HG02870 (cell line): Measurements from ENCODE around the gene DDX59.

Experiments
- ATAC-seq: cut with Tn5 transposase; IDR thresholded peaks from one replicate; pipeline ENCODE4 v1.9.1; 2021; ENCODE audit warnings: mild to moderate bottlenecking, moderate library complexity; ENCODE audit not compliant: unreplicated experiment

The DDX59 gene

DNA sequence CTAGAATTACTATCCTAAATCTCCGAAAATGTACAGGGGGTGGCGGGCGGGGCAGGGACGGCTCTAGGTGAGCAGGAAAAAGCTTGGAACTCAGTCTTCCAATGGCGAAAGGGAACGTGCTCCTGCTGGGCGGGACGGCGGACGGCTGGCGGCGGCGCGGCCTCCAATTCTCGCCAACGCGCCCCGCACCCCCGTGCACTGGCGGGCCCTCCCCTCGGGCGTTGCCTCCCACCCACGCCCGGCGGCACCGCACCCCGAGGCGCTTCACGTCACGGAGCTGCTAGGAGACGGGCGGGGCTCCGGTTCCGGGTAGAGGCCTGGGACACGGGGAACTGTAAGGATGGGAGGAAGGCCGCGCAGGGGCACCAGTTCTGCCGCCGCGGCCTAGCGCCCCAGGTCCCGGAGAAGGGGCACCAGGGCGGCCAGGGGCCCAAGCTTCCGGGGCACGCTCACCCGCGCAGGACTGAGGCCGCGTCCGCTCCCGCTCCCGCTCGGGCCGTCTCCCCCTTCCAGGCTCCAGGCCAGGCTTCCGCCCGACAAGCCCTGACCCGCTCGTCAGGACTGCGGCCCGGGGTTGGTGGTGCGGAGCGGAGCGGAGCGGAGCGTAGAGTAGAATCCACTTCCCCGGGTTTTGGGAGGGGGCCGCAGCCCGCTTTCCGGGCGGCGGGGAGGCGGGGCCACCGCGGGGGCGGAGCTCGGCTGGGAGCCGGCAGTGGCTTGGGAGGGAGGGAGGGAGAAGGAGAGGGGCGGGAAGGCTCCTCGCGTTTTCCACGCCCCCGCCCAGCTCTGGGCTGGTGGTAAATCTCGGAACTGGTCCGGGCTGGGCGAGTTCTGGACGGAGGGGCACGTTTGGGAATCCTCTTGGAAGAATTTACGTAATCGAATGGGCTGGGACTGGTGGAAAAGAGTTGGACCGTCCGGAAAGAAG lies at the start of gene DDX59:
Gene DDX59 (minus strand): TSS at position 594 of the 928 bp plus-strand sequence. CDS start 3,167 bp downstream, outside the sequence.
- ATAC-seq: peak; percentile 86

DNA sequence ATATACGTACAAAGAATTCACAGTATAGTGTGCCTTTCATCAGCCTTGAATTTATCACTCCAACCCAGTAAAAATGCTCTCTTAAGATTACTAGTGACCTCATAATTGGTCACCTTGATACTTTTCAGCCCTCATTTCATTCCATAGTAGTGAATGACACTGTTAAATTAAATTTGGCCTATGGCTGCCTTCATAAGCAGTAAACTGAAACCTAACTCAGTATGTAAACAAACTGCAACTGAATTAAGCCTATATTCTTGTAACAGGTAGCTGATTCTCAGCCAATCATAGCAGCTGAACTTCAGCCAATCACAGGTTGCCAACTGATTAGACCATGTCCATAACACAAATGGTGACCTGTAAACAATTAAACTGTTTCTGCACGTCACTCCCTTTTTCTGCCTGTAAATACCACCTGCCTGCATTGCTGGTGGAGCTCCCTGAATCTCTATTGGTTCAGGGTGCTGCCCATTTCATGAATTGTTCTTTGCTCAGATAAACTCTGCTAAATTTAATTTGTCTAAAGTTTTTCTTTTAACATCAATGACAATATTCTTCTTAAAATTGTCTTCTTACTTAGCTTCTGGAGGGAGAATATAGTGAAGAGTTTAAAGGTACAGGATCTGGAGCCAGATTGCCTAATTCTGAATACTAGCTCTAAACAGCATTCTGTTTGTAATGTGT lies 44.9 kb upstream of the DDX59 start:
- ATAC-seq: no peak

DNA sequence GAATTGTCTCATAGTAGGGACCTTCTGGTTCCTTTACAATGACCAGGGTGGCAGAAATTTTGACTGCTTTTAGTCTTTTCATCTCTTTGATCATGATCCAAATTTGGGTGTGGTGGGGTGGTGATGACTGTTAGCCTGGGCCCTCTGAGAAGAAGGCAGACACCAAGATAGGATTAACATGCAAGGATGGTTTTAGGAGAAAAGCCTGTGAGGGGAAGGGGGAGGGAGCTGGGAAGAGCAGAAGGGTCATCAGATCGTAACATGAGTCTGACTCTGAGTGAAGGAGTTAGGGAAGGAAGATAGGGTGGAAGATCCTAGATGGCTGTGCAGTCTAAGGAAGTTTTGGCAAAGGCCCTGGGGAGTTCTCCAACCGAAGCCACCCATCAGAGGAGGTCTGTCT lies 40.5 kb upstream of the DDX59 start:
- ATAC-seq: no peak

DNA sequence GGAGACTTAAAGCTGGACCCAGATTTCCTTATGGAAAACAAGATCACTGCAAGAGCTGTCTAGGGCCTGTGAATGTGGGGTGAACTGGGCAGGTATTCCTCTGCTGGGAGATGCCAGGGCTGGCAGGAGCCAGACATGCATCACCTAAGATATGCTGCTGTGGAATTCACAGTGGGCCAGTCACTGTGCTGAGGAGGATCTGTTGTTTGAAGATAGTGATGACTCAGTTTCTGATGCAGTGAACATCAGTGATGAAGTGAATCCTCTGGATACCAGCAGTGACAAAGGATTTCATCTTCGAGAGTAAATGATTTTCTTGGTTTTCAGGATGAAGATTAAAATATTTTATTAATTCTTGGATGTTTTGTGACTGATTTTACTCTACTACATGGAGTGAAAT lies 39.1 kb upstream of the DDX59 start:
- ATAC-seq: no peak

DNA sequence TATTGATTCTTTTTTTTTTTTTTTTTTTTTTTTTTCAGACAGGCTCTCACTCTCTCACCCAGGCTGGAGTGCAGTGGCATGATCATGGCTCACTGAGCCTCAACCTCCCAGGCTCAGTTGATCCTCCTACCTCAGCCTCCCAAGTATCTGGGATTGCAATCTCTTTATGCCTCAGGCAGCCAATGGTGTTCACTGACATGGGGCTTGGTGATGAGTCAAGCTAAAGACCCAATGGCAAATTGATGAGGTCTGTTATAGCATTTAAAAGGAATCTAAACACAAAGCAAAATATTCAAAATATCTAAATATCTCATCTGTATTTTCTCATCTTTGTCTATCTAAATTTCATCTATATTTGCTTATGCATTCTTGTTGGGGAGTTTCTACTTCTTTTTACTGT lies 38.5 kb upstream of the DDX59 start:
- no peak for ATAC-seq

DNA sequence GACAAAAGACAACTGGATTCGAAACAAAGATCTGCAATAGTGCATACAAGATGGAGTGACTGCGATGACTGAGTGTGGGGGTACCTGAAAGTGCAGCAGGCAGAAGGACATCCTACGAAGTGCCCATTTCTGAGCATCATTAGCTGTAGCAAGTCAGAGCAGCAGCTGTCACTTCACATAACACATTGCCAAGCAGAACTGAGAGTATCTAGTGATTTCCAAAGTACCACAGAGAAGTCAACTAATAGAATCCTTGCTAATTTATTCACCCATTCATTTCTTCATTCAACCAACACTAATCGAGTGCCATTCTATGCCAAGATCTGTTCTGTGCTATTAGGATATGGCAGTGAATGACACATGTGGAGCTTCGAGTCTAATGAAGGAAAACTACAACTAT lies 37.4 kb upstream of the DDX59 start:
- no peak for ATAC-seq

DNA sequence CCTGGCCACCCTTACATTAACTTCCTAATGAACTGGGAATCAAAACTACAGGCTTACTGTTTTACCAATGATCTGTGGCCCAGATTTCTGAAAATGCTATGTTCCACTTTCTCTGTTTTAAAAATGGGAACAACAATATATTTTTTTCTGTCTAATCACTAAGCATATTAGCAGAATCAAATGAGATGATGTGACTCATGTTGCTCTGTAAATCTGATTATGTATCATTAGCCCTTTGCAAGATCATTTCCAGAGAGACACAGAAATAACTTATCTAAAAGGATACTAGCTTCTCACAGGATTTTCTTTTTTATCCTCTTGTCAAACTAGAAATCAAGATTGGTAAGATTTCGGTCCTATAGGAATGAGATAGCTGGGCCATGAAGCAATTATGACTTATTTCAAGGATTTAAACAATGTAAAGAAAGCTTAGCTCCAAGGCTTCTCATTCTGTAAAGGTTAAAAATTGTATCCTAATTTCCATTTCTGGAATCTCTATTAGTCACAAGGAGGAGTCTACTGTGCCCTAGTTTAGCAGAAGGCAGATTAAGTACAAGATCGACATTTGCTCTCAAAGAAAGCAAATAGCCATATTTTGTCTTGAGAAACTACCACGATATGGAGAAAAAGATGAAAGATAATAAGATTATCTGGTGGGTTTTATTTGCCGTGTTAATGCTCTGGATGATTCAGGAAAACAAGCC lies 36.6 kb upstream of the DDX59 start:
- no peak for ATAC-seq

DNA sequence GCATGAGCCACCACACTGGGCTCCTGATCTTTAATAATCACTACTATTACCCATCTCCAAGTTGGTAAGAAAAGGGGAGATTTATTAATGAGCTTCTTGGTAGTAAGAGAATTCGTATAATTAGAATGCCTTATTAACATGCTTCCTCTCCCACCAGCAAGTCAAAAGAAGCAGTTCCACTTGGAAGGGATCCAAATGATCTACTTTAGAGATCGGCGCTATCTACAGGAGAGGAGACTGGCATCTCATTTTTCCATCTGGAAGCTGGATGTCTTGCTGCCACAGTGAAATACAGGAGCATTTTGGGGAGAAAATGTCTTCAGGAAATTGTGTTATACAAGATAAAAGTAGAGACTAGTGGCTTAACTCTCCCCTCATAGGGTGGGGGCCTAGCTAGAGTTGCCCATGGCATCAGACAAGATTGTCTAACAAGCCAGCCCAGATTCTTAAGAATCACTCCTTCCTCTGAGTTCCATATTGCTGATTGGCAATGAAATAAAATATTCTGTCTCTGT lies 35.3 kb upstream of the DDX59 start:
- ATAC-seq: no peak

DNA sequence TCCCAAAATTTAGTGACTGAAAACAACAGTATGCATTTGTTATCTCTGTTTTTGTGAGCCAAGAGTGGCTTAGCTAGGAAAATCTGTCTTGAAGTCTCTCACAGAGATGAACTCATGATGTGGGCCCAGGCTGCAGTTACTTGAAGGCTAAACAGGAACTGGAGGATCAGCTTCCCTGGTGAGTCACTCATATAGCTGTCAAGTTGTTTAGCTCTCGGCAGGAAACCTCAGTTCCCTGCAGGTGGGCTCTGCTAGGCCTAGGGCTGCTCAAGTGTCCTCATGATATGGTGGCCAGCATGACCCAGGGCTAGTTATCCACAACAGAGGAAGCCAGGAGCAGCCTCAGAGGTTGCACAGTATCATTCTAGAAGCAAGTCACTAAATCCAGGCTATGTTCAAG lies 30.2 kb upstream of the DDX59 start:
- no peak for ATAC-seq

DNA sequence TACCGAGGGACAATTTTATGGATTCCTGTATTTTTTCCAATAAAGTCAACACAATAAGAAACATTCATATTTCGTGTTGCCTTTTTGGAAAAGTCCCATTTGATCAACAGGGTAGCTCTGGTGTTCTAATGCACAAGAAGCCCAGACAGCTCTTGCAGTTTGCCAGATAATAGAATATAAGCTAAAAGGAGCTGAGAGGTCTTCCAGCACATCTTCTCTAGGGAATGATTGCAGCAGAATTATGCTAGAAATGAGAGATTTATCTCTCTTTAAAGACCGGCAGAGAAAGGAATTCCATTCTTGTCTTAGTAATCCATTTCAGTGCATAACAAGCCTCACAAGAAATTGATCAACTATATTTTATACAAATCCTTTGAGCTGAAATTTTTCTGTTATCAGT lies 25.0 kb upstream of the DDX59 start:
- no peak for ATAC-seq

DNA sequence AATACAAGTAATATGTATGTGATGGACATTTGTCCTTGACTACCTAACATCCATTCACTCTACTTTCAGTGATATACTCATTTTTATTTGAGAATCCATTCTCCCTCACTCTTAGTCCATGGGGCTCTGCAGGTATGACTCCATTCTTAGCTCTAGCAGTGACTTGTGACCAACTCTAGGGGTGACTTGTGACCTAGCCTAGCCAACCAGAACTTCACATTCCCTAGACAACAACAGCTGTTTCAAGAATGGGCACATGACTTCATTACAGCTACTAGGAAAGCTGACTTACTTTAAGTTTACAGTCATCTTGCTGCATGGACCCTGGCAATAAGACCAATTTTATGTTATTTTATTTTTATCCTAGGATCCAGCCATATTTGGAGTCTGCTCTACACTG lies 23.6 kb upstream of the DDX59 start:
- no peak for ATAC-seq

DNA sequence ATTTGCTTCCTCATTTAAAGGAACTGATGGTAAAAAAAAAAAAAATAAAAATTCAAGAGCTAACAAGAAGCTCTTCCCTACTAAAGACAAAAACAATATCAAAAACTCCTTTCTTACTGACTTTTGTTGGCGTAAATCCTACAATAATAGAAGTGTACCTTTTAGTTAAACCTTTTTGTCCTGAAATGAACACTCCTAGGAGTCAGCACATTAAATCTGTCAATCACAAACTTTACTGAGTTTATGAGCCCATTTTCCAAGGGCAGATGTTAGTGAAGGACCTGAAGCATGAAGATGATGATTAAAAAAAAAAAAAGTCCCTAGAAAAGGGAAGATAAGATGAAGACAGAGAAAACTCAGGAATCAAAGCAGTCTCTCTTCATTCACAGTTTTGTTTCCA lies 22.6 kb upstream of the DDX59 start:
- no peak for ATAC-seq

DNA sequence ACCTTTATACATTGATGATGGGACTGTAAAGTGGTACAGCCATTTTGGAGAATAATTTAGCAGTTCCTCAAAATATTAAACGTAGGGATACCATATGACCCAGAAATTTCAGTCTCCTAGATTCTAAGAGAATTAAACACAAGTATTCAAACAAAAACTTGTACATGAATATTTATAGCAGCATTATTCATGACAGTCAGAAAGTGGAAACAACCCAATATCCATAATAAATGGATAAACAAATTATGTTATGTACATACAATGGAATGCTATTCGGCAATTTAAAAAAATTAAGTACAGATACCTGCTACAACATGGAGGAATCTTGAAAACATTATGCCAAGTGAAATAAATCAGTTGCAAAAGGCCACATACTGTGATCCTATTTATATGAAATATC lies 16.9 kb upstream of the DDX59 start:
- ATAC-seq: no peak

DNA sequence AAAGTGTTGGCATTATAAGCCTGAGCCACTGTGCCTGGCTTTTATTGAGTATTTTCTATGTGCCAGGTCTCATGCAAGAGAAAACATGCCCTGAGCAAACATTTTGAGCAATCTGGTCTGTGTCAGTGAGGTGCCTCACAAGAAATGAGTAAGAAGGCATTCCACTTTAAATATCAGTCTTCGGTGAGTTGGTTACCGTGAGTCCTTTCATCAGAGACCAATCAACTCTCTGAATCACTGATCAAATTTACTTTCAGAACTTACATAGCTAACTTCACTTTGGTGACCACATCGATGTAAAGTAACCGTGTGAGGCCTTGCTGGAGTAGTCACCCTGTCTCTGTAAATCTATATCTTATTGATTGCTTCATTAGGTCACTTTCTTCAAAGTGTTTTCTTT lies 14.3 kb upstream of the DDX59 start:
- ATAC-seq: no peak

DNA sequence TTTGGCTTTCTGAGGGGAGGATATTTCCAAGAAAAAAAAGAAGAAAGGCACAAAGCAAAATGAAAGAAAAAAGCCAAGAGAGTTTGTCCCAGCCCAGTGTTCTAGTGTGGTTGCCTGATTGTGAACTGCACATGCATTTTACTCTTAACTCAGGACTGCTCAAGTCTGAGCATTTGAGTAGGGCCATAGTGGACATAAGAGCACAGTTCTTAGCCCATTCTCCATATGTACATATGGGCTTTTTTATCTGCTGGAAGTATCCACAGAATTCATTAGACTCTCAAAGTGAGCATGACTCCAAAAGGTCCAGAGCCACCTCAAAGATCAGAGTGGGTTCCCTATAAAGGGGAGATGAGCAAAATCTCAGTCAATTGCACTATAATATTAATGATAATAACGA lies 13.6 kb upstream of the DDX59 start:
- no peak for ATAC-seq

DNA sequence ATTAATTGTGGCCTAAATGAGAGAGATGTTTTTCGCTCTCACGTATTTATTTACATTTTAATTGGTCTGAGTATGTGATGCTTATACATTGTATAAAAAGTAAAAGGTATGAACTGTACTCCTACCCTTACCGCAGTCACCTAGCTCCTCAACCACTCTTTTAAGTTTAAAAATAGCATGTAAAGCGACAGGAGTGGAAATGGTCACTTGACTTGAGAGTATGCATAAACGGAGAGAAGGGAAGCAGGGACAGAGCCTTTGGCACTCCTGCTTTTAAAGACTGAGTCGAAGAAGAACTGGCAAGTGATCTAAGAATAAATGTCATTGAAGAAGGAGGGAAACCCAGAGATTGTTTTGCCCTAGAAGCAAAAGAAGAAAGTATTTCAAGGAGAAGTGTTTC lies 11.5 kb upstream of the DDX59 start:
- no peak for ATAC-seq

DNA sequence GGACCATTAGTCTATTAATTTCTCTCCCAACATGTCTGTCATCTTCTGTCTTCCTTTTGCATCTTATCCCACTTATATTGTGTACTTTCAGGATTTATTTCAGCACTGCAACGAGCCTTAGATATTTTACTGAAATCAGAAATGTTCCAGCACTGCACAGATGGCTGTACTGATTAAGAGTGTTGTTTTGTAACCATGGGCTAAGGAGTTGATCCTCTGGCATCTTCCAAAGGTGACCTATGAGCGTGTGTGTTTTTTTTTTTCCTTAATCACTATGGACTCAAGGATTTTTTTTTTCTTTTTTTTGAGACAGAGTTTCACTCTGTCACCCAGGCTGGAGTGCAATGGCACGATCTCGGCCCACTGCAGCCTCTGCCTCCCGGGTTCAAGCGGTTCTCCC lies 7.1 kb upstream of the DDX59 start:
- ATAC-seq: no peak

DNA sequence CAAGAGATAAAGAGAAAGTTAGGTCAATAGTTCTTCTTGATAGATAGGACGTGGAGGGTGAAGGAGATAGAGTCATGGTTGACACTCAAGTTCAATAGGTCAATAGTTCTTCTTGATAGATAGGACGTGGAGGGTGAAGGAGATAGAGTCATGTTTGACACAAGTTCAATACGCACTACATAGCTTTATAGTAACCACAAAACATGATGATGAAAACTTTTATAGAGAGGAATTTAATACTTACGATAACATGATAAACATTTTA lies 5.8 kb upstream of the DDX59 start:
- ATAC-seq: no peak

DNA sequence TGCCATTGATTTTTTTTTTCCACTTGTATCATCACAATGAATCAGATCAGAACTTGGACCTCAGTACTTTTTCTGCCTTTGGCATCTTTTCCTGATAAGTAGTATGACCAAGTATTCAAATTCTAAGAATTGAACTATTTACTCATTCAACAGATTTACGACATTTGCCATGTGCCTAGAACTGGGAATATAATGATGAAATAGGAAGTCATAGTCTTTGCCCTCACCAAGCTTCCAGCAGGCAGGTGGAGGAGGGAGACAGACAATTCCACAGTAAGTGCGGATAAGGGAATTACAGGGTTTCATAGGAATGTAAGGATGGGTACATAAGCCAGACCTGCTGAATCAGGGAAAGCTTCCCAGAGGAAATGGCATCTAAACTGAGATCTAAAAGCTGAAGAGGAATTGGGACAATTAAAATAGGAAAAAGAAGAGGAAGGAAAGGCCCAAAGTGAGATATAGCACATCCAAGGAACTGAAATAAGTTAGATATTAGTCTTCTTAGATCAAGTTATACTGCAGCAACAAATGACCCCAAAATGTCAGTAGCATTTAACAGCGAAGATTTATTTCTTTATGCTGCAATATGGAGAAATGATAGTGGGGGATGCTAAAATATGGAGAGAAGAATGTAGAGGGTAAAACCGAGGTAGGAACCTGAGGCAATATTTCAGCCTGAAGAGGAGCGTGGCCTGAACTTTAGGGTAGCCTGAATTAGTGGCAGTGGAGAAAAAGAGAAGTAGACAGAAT lies 5.3 kb upstream of the DDX59 start:
- no peak for ATAC-seq

DNA sequence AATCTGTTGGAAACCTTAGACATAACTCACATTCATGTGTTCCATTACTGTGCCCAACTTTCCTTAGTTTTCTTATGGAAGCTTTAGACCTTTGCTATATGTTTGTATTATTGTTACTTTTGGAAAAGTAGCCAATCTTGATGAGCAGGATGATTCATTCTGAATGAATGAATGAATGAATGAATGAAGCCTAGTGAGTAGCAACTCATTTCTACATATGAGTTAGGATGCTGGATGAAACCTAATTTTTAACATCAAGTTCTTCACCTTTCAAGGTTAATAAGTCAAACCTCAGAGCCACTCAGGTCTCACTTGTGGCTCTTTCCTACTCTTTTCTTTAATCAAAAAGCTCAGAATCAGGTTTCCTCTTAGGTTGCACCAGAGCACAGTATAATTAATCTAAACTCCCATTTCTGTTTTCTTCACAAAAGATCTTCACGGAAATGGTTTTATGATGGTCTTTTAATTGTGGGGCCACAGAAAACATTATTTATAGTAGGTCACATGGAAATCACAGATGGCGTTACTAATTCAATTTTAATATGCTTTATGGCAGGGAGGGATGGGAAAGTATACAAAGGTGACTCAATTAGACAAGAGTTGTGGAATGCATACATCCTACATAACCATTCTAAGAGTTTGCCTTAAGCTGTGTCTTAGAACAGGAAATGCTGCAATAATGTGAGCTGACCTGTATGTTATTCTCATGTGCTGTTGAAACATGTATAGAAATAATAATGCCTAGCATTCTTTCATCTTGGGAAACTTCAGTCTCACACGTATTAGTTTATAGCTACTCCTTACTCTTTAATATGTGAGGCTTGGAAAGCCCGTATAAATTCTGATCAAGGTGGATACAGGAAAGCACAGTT lies 4.5 kb upstream of the DDX59 start:
- no peak for ATAC-seq
